Spleen (tissue), 7 donors: ENCODE results near the gene CHST8.

Source experiments
- CTCF ChIP-seq, 11 experiments: fragments of 200-600 bp in 7 of 11; fragments of 450-650 bp in 4 of 11; sonication (generic) in 4 of 11; IDR thresholded peaks in 8 of 11; conservative IDR thresholded peaks in 3 of 11; 1 replicate in 7 of 11; 2 replicates in 4 of 11; pipeline versions ENCODE4 v1.4.0 to v1.8.0; 2016 to 2021; ENCODE audit warnings: antibody characterized with exemption in 11 of 11, inconsistent platforms in 4 of 11, mild to moderate bottlenecking in 1 of 11
- POLR2A ChIP-seq, 3 donors: fragments of 450-650 bp; IDR thresholded peaks; one replicate each; pipeline ENCODE4 v1.5.1; 2017; ENCODE audit warnings: antibody characterized with exemption in 3 of 3, mild to moderate bottlenecking in 1 of 3
- donor health status: DM: no; HTN: no; CAD: no; lungs with moderate emphysema.
- donor health status: DM: no; HTN: no; CAD: no.
- donor health status: DM: no; HTN: no; CAD: no.

DNA sequence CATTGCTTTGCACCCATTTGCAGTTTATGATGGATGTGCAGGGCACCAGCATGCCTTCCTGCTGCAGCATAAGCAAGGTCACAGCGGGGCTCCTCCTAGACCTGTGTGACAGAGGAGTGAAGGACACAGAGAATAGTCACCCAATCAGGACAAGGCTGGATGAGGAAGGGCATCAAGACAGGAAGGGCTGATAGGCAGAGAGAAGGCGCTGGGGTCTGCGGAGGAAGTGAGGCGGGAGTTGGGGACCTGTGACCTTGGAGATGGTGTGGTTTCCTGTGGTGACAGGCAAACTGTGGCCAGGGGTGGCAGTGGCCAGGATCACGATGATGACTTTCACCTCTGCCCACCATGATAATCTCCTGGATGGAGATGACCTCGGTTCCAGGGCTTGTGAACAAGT is 158.5 kb downstream of the CHST8 start:
- TF ChIP-seq CTCF (IDR thresholded peaks at IDR 0.05 in 8 of 11, conservative IDR thresholded peaks at IDR 0.05 in 3 of 11) (no peak), POLR2A (IDR thresholded peaks at IDR 0.05) (no peak)
